K562 (cell line): ENCODE data around the gene RFX3. TPM values are rescaled to one million over a fixed set of nuclear protein-coding genes. Genes with fewer than 3 reads are reported as not detected.

Experiments
- BRD9 ChIP-seq: fragments of 450-650 bp; IDR thresholded peaks from 2 replicates; pipeline ENCODE4 v1.6.1; 2018; ENCODE audit warnings: low read depth; ENCODE audit not compliant: partially characterized antibody
- IRF1 ChIP-seq: sonication (generic); formaldehyde crosslinking; IDR thresholded peaks from 2 replicates; pipeline ENCODE4 v1.8.0; 2022; ENCODE audit warnings: missing genetic modification reagents, mild to moderate bottlenecking, borderline replicate concordance
- RAD21 ChIP-seq, 2 experiments: fragments of 250-450 bp in 1 of 2; fragments of 450-650 bp in 1 of 2; sonication (Bioruptor Pico) in 1 of 2; formaldehyde crosslinking in 1 of 2; IDR thresholded peaks in 1 of 2; conservative IDR thresholded peaks in 1 of 2; 2 replicates each; pipeline versions ENCODE4 v1.4.0 to v1.8.0; 2020 to 2022; ENCODE audit warnings: mild to moderate bottlenecking in 2 of 2, moderate library complexity in 1 of 2
- TFAM ChIP-seq: fragments of 250-450 bp; sonication (Bioruptor Pico); conservative IDR thresholded peaks from 2 replicates; pipeline ENCODE4 v1.5.0; 2021; ENCODE audit warnings: mild to moderate bottlenecking, moderate library complexity
- ZNF217 ChIP-seq: sonication (generic); formaldehyde crosslinking; IDR thresholded peaks from 2 replicates; pipeline ENCODE4 v1.8.0; 2022; ENCODE audit warnings: mild to moderate bottlenecking, missing genetic modification reagents
- ZNF408 ChIP-seq: fragments of 250-450 bp; sonication (Bioruptor Pico); IDR thresholded peaks from 2 replicates; pipeline ENCODE4 v1.4.0; 2020; ENCODE audit warnings: low read depth, mild to moderate bottlenecking, moderate library complexity
- ZNF79 ChIP-seq: fragments of 250-450 bp; sonication (Bioruptor Pico); IDR thresholded peaks from 2 replicates; pipeline ENCODE4 v1.4.0; 2020; ENCODE audit warnings: low read depth, mild to moderate bottlenecking, moderate library complexity
- polyA plus RNA-seq, 8 experiments: library from polyadenylated mRNA; depleted of rRNA in 4 of 8; stranded (reverse) in 5 of 8; unstranded in 3 of 8; fragments of >200 nt; fragmentation: Nextera tagmentation in 2 of 8; fragmentation: Illumina TruSeq in 1 of 8; extraction: Ambion mirVana in 2 of 8; extraction: Trizol in 1 of 8; gene quantifications; 2 replicates each; pipeline versions ENCODE4 v1.2.1 to v1.2.3, GENCODE V29; 2011 to 2014; ENCODE audit warnings: inconsistent platforms in 1 of 8, missing spikeins in 1 of 8
- total RNA-seq, 7 experiments: library from RNA; depleted of rRNA in 6 of 7; stranded (reverse); fragments of >200 nt in 6 of 7; fragmentation: Illumina TruSeq in 2 of 7; extraction: Trizol in 2 of 7; gene quantifications; 2 replicates each; pipeline versions ENCODE4 v1.2.1 to v1.2.3, GENCODE V29; 2011 to 2021; ENCODE audit warnings: low replicate concordance in 1 of 7
- TF ChIP-seq, protein P1 (sequence below): IDR thresholded peaks from 2 replicates; pipeline ENCODE4 v1.6.1; 2012; ENCODE audit warnings: low read depth, low read length, improper control_type of control experiment, borderline replicate concordance
- TF ChIP-seq, protein P2 (sequence below): fragments of 450-650 bp; IDR thresholded peaks from 2 replicates; pipeline ENCODE4 v1.6.1; 2017; ENCODE audit warnings: antibody characterized with exemption, mild to moderate bottlenecking
- TF ChIP-seq, protein P3 (sequence below), 2 experiments: fragments of 450-650 bp; IDR thresholded peaks; 2 replicates each; pipeline ENCODE4 v1.6.1; 2016; ENCODE audit warnings: mild to moderate bottlenecking in 2 of 2, borderline replicate concordance in 1 of 2, low read depth in 1 of 2, moderate library complexity in 1 of 2

The RFX3 gene
- total and polyA plus RNA-seq, 9 of the 15 experiments (the other 6 are each of a cell fraction or from before 2014, with no cell fraction given) = 0.86 to 4.9 (median 2.0) TPM

- TF ChIP-seq, protein P1, sequence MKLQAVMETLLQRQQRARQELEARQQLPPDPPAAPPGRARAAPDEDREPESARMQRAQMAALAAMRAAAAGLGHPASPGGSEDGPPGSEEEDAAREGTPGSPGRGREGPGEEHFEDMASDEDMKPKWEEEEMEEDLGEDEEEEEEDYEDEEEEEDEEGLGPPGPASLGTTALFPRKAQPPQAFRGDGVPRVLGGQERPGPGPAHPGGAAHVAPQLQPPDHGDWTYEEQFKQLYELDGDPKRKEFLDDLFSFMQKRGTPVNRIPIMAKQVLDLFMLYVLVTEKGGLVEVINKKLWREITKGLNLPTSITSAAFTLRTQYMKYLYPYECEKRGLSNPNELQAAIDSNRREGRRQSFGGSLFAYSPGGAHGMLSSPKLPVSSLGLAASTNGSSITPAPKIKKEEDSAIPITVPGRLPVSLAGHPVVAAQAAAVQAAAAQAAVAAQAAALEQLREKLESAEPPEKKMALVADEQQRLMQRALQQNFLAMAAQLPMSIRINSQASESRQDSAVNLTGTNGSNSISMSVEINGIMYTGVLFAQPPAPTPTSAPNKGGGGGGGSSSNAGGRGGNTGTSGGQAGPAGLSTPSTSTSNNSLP = 0 out of 2 replicates have a peak, but pooled peaks have one; percentile 21
- no peak for TF ChIP-seq ZNF217 (CRISPR knock-in tag)
- peak; percentile 86 to 88 for TF ChIP-seq RAD21 (CRISPR knock-in tag; conservative IDR thresholded peaks at IDR 0.05 in 1 of 2, IDR thresholded peaks at IDR 0.05 in 1 of 2)
- TF ChIP-seq, protein P2, sequence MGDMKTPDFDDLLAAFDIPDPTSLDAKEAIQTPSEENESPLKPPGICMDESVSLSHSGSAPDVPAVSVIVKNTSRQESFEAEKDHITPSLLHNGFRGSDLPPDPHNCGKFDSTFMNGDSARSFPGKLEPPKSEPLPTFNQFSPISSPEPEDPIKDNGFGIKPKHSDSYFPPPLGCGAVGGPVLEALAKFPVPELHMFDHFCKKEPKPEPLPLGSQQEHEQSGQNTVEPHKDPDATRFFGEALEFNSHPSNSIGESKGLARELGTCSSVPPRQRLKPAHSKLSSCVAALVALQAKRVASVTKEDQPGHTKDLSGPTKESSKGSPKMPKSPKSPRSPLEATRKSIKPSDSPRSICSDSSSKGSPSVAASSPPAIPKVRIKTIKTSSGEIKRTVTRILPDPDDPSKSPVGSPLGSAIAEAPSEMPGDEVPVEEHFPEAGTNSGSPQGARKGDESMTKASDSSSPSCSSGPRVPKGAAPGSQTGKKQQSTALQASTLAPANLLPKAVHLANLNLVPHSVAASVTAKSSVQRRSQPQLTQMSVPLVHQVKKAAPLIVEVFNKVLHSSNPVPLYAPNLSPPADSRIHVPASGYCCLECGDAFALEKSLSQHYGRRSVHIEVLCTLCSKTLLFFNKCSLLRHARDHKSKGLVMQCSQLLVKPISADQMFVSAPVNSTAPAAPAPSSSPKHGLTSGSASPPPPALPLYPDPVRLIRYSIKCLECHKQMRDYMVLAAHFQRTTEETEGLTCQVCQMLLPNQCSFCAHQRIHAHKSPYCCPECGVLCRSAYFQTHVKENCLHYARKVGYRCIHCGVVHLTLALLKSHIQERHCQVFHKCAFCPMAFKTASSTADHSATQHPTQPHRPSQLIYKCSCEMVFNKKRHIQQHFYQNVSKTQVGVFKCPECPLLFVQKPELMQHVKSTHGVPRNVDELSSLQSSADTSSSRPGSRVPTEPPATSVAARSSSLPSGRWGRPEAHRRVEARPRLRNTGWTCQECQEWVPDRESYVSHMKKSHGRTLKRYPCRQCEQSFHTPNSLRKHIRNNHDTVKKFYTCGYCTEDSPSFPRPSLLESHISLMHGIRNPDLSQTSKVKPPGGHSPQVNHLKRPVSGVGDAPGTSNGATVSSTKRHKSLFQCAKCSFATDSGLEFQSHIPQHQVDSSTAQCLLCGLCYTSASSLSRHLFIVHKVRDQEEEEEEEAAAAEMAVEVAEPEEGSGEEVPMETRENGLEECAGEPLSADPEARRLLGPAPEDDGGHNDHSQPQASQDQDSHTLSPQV = no peak
- TF ChIP-seq TFAM (CRISPR knock-in tag) = no peak
- no peak for TF ChIP-seq IRF1 (CRISPR knock-in tag)
- TF ChIP-seq ZNF79 (CRISPR knock-in tag) = no peak
- TF ChIP-seq, protein P3, sequence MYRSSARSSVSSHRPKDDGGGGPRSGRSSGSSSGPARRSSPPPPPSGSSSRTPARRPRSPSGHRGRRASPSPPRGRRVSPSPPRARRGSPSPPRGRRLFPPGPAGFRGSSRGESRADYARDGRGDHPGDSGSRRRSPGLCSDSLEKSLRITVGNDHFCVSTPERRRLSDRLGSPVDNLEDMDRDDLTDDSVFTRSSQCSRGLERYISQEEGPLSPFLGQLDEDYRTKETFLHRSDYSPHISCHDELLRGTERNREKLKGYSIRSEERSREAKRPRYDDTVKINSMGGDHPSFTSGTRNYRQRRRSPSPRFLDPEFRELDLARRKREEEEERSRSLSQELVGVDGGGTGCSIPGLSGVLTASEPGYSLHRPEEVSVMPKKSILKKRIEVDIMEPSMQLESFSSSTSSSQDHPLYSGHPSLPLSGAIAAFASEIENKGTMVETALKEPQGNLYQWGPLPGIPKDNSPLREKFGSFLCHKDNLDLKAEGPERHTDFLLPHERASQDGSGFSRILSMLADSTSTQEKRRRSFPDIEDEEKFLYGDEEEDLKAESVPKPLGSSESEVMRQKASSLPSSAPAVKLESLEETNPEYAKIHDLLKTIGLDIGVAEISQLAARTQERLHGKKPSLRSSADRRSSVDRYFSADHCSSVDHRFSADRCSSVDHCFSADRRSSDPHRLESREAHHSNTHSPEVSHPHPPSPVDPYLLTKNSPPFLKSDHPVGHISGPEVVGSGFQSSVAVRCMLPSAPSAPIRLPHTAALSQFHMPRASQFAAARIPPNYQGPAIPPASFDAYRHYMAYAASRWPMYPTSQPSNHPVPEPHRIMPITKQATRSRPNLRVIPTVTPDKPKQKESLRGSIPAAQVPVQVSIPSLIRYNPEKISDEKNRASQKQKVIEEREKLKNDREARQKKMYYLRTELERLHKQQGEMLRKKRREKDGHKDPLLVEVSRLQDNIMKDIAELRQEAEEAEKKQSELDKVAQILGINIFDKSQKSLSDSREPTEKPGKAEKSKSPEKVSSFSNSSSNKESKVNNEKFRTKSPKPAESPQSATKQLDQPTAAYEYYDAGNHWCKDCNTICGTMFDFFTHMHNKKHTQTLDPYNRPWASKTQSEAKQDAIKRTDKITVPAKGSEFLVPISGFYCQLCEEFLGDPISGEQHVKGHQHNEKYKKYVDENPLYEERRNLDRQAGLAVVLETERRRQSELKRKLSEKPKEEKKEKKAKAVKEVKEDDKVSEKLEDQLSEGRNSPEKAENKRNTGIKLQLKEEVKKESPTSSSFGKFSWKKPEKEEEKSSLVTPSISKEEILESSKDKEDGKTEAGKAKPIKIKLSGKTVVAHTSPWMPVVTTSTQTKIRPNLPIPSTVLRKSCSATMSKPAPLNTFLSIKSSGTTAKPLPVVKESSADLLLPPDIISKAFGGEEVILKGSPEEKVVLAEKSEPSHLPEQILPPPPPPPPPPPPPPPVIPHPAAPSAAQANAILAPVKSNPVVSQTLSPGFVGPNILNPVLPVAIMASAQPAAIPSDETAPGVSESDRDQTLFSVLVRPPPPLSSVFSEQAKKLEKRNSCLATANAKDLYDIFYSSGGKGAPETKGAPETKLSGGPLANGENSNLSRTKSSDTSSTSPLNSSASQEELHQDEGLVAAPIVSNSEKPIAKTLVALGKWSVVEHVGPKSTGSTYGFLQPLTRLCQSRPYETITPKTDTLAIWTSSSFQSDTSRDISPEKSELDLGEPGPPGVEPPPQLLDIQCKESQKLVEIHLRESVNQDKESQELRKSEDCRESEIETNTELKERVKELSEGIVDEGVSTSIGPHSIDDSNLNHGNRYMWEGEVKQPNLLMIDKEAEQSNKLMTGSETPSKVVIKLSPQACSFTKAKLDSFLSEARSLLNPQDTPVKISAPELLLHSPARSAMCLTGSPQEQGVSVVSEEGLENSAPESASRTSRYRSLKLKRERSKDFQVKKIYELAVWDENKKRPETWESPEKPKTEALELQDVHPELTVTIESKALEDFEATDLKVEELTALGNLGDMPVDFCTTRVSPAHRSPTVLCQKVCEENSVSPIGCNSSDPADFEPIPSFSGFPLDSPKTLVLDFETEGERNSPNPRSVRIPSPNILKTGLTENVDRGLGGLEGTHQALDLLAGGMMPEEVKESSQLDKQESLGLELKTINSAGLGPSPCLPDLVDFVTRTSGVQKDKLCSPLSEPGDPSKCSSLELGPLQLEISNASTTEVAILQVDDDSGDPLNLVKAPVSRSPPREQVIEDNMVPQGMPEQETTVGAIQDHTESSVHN (IDR thresholded peaks at IDR 0.05; ENCODE audit: borderline replicate concordance in 1 of 2, low read depth in 1 of 2) = no peak
- no peak for TF ChIP-seq BRD9
- no peak for TF ChIP-seq ZNF408 (CRISPR knock-in tag)
These were observed 58.1 kb downstream of the RFX3 start (continued) for GRCh38 chr9:3467593-3468219.
